GM23248 (cell line): ENCODE results near the gene FADS1. TPM values are rescaled to one million over a fixed set of nuclear protein-coding genes. Genes with fewer than 3 reads are reported as not detected.

Experiments
- DNase-seq: peaks from one replicate; pipeline ENCODE4 v3.0.0-alpha.2; 2015
- H2AFZ ChIP-seq: fragments of 200-600 bp; sonication (generic); 2 replicates; pipeline ENCODE4 v1.6.1; 2016; ENCODE audit warnings: antibody characterized with exemption
- H3F3A ChIP-seq: fragments of 200-600 bp; sonication (generic); 2 replicates; pipeline ENCODE4 v1.6.1; 2016; ENCODE audit warnings: mild to moderate bottlenecking, antibody characterized with exemption, mixed run types; ENCODE audit not compliant: insufficient read depth
- H3K27ac ChIP-seq: fragments of 200-600 bp; sonication (generic); 2 replicates; pipeline ENCODE4 v1.5.1; 2016; ENCODE audit warnings: mild to moderate bottlenecking
- H3K27me3 ChIP-seq: fragments of 200-600 bp; sonication (generic); replicated peaks from 2 replicates; pipeline ENCODE4 v1.6.1; 2016; ENCODE audit warnings: mild to moderate bottlenecking; ENCODE audit not compliant: insufficient read depth
- H3K36me3 ChIP-seq: fragments of 200-600 bp; sonication (generic); 2 replicates; pipeline ENCODE4 v1.6.1; 2016; ENCODE audit warnings: low read depth, mild to moderate bottlenecking
- H3K4me1 ChIP-seq: fragments of 200-600 bp; sonication (generic); 2 replicates; pipeline ENCODE4 v1.6.1; 2016; ENCODE audit warnings: mild to moderate bottlenecking; ENCODE audit not compliant: insufficient read depth
- H3K4me2 ChIP-seq: fragments of 200-600 bp; sonication (generic); one replicate; pipeline ENCODE4 v1.6.1; 2016; ENCODE audit warnings: mild to moderate bottlenecking; ENCODE audit not compliant: unreplicated experiment
- H3K4me3 ChIP-seq: fragments of 200-600 bp; sonication (generic); 2 replicates; pipeline ENCODE4 v1.5.1; 2016; ENCODE audit warnings: mild to moderate bottlenecking
- H3K79me2 ChIP-seq: fragments of 200-600 bp; sonication (generic); 2 replicates; pipeline ENCODE4 v1.6.1; 2016; ENCODE audit warnings: mild to moderate bottlenecking; ENCODE audit not compliant: insufficient read depth
- H3K9ac ChIP-seq: fragments of 200-600 bp; sonication (generic); 2 replicates; pipeline ENCODE4 v1.6.1; 2016; ENCODE audit warnings: mild to moderate bottlenecking
- H3K9me2 ChIP-seq: fragments of 200-600 bp; sonication (generic); 2 replicates; pipeline ENCODE4 v1.6.1; 2016; ENCODE audit warnings: mixed run types, mild to moderate bottlenecking, moderate library complexity; ENCODE audit not compliant: insufficient read depth
- H3K9me3 ChIP-seq: fragments of 200-600 bp; sonication (generic); one replicate; pipeline ENCODE4 v1.6.1; 2017; ENCODE audit warnings: low read depth
- H4K20me1 ChIP-seq: fragments of 200-600 bp; sonication (generic); 2 replicates; pipeline ENCODE4 v1.6.0; 2016; ENCODE audit not compliant: insufficient read depth
- EZH2 ChIP-seq: fragments of 200-600 bp; sonication (generic); IDR thresholded peaks from 2 replicates; pipeline ENCODE4 v1.6.1; 2018; ENCODE audit warnings: antibody characterized with exemption, mild to moderate bottlenecking; ENCODE audit not compliant: insufficient read depth, poor library complexity, severe bottlenecking
- EZH2phosphoT487 ChIP-seq: fragments of 200-600 bp; sonication (generic); IDR thresholded peaks from 2 replicates; pipeline ENCODE4 v1.6.1; 2018; ENCODE audit warnings: antibody characterized with exemption, moderate library complexity, mild to moderate bottlenecking, low read depth; ENCODE audit not compliant: insufficient read depth
- WGBS, 2 experiments: methylation state at CpG; one replicate each; pipeline ENCODE4 v1.1.6; 2015 to 2017; ENCODE audit warnings: low lambda C conversion rate in 2 of 2, low coverage in 1 of 2; ENCODE audit errors: missing lambda C conversion rate in 2 of 2; 5-methylcytosine and 5-hydroxymethylcytosine counted together
- in situ Hi-C: fragments of 300-500 bp; cut with MboI; formaldehyde crosslinking; loops from 2 replicates; pipeline ENCODE4 v1.15.0; 2020
- polyA plus RNA-seq: library from polyadenylated mRNA; unstranded; fragments of >200 nt; fragmentation: Nextera tagmentation; extraction: Ambion mirVana; gene quantifications from 2 replicates; pipeline ENCODE4 v1.2.1, GENCODE V29; 2016
- total RNA-seq: library from RNA; depleted of rRNA; stranded (reverse); fragments of >200 nt; shearing (Covaris generic); gene quantifications from 2 replicates; pipeline ENCODE4 v1.2.3, GENCODE V29; 2014

Gene FADS1
- total and polyA plus RNA-seq, 2 experiments from 2014 or later, result 12.9 to 19.7 TPM

DNA sequence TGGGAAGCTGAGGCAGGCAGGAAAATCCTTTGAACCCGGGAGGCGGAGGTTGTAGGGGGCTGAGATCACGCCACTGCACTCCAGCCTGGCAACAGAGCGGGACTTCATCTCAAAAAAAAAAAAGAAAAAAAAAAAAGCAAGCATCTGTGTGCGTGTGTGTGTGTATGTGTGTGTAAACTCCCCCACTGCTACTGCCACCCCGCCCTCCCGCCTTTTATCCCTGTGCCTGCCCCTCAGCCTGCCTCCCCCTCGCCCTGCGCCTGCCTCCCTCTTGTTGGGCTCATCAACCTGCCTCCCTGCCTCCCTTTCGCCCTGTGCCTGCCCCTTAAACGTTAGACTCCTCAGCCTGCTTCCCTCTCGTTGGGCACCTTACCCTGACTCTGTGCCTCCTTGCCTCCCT lies 42.4 kb downstream of the FADS1 start:
- Histone ChIP-seq H3K27ac (no peak overlapping the region), H3K4me2 (no peak overlapping the region), H3K36me3 (no peaks in the 10 kb centered on the region), H2AFZ (no peak overlapping the region), H3K4me1 (no peaks in the 10 kb centered on the region), H3K9me2 (no peaks in the 10 kb centered on the region), H4K20me1 (no peaks in the 10 kb centered on the region), H3K79me2 (no peaks in the 10 kb centered on the region), H3K4me3 (no peak overlapping the region), H3F3A (no peaks in the 10 kb centered on the region), H3K9ac (no peak overlapping the region), H3K27me3 (no peaks in the 10 kb centered on the region), H3K9me3 (no peaks in the 10 kb centered on the region)
- 79 to 81% methylated on average over 6 to 12 of the region's 12 CpGs for WGBS, 2 experiments
- in situ Hi-C loops, result no loop called here
- TF ChIP-seq EZH2, result no peak
- no peak for TF ChIP-seq EZH2phosphoT487
- DNase-seq, result no peak

DNA sequence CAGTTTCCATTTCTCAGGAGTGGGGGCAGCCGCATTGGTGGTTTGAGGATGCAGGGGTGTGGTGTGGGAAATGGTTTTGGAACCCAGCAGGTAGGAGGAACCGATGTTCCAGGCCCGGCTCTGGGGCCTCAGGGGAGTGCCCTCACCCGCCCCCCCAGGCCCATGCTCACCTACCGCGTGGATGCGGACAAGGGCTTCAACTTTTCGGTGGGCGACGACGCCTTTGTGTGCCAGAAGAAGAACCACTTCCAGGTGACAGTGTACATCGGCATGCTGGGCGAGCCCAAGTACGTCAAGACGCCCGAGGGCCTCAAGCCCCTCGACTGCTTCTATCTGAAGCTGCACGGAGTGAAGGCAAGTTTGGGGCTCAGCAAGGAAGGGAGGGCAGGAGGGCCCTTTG lies 43.0 kb downstream of the FADS1 start:
- Histone ChIP-seq H3K36me3 (no peaks in the 10 kb centered on the region), H3F3A (no peaks in the 10 kb centered on the region), H4K20me1 (no peaks in the 10 kb centered on the region), H3K79me2 (no peaks in the 10 kb centered on the region), H3K27me3 (no peaks in the 10 kb centered on the region), H3K9me2 (no peaks in the 10 kb centered on the region), H3K9me3 (no peaks in the 10 kb centered on the region), H3K27ac (no peak overlapping the region), H3K4me1 (no peaks in the 10 kb centered on the region), H3K4me3 (no peak overlapping the region), H2AFZ (no peak overlapping the region), H3K9ac (no peak overlapping the region), H3K4me2 (no peak overlapping the region)
- in situ Hi-C loops, result no loop called here
- TF ChIP-seq EZH2 (no peak), EZH2phosphoT487 (no peak)
- 71 to 74% methylated on average over 18 of the region's 18 CpGs for WGBS, 2 experiments
- no peak for DNase-seq

- Histone ChIP-seq H3K9me3 (no peaks in the 10 kb centered on the region), H3K27ac (no peak overlapping the region), H2AFZ (no peak overlapping the region), H3K4me2 (no peak overlapping the region), H3K9me2 (no peaks in the 10 kb centered on the region), H3F3A (no peaks in the 10 kb centered on the region), H3K4me1 (no peaks in the 10 kb centered on the region), H3K79me2 (no peaks in the 10 kb centered on the region), H3K27me3 (no peaks in the 10 kb centered on the region), H4K20me1 (no peaks in the 10 kb centered on the region), H3K36me3 (no peaks in the 10 kb centered on the region), H3K9ac (no peak overlapping the region), H3K4me3 (no peak overlapping the region)
- WGBS, 2 experiments, result 45 to 53% methylated on average over 7 to 10 of the region's 10 CpGs
- in situ Hi-C loops, result no loop called here
- TF ChIP-seq EZH2, result no peak
- no peak for TF ChIP-seq EZH2phosphoT487
- no peak for DNase-seq
Measured at GRCh38 chr11:61773356-61773755, 43.4 kb downstream of the FADS1 start.

DNA sequence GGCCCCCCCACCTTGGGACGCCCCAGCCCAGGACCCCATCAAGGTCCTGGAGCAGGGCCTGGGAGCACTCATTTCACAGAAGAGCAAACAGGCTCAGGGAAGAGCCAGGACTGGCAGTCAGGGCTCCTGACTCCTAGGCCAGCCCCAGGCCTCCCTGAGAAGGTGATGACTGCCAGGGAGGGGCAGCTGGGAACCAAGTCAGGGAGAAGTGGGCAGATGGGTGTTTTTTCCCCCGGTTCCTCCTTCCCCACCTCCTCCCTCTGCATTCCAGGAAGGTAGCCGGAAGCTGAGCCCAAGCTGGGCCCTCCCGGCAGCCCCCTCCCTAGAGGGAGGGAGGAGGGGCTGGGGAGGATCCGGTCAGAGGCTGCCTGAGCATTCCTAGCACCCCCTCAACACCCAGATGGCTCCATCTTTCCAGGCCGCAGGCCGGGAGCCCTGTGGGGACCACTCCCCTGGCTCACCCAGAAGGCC lies 44.8 kb downstream of the FADS1 start:
- Histone ChIP-seq H3K4me1 (no peaks in the 10 kb centered on the region), H3K9me3 (no peaks in the 10 kb centered on the region), H3K9ac (no peak overlapping the region), H3K9me2 (no peaks in the 10 kb centered on the region), H2AFZ (no peak overlapping the region), H3K36me3 (no peaks in the 10 kb centered on the region), H3K27ac (no peak overlapping the region), H3K4me2 (no peak overlapping the region), H3K4me3 (no peak overlapping the region), H3K79me2 (no peaks in the 10 kb centered on the region), H3K27me3 (no peaks in the 10 kb centered on the region), H4K20me1 (no peaks in the 10 kb centered on the region), H3F3A (no peaks in the 10 kb centered on the region)
- DNase-seq, result no peak
- in situ Hi-C loops, result no loop called here
- WGBS, 2 experiments, result 40 to 42% methylated on average over 4 to 7 of the region's 7 CpGs
- TF ChIP-seq EZH2phosphoT487 (no peak), EZH2 (no peak)

DNA sequence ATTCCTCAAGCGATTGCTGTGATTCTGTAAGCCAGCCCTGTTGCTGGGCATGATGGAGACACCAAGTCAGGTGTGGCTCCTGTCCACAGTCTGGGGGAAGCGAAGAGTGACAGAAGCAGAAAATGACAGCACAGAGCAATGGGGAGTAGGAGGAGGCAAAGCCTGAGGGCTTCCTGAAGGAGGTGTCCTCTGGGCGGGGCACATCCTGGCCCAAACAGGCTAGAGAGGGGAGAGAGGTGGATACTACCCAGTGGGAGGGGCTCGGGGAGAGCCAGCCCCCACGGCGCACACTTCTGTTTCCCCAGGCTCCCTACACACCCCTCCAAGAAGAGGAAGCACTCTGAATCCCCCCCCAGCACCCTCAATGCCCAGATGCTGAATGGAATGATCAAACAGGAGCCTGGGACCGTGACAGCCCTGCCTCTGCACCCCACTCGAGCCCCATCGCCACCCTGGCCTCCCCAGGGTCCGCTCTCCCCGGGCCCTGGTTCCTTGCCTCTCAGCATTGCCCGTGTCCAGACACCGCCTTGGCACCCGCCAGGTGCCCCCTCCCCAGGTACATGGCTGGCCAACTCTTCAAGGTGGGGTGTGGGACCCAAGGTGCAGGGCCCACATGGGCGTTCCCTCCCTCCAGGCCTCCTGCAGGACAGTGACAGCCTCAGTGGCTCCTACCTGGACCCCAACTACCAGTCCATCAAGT lies 45.5 kb downstream of the FADS1 start:
- no peaks in the 10 kb centered on the region for H3K27me3 ChIP-seq
- no peaks in the 10 kb centered on the region for H3F3A ChIP-seq
- no peak overlapping the region for H2AFZ ChIP-seq
- no peak overlapping the region for H3K4me3 ChIP-seq
- H4K20me1 ChIP-seq, result no peaks in the 10 kb centered on the region
- no peak overlapping the region for H3K4me2 ChIP-seq
- no peaks in the 10 kb centered on the region for H3K79me2 ChIP-seq
- WGBS, 2 experiments, result 69 to 73% methylated on average over 15 of the region's 15 CpGs
- no peak overlapping the region for H3K27ac ChIP-seq
- no peaks in the 10 kb centered on the region for H3K9me2 ChIP-seq
- H3K36me3 ChIP-seq, result no peaks in the 10 kb centered on the region
- H3K9ac ChIP-seq, result no peak overlapping the region
- TF ChIP-seq EZH2, result no peak
- no peak for TF ChIP-seq EZH2phosphoT487
- no peak for DNase-seq
- in situ Hi-C loops, result no loop called here
- no peaks in the 10 kb centered on the region for H3K9me3 ChIP-seq
- H3K4me1 ChIP-seq, result no peaks in the 10 kb centered on the region
